NCI-H1092 (cell line): ENCODE measurements around the gene ARMC9.

Source experiments
- DNase-seq: peaks from one replicate; lab custom pipeline; 2025; lab: John Stamatoyannopoulos, UW

The ARMC9 gene

GRCh38 chr2:231383416-231384108 is 185.1 kb downstream of the ARMC9 start:
- DNase-seq, result no peak

- no peak for DNase-seq
Observed at GRCh38 chr2:231384109-231384435, 185.6 kb downstream of the ARMC9 start.

- no peak for DNase-seq
Observed at GRCh38 chr2:231384970-231385369, 186.5 kb downstream of the ARMC9 start.

GRCh38 chr2:231385429-231385828 is 187.0 kb downstream of the ARMC9 start:
- no peak for DNase-seq

GRCh38 chr2:231386446-231386845 is 188.0 kb downstream of the ARMC9 start:
- DNase-seq, result no peak

GRCh38 chr2:231387904-231388724 is 189.7 kb downstream of the ARMC9 start:
- DNase-seq, result no peak

- DNase-seq, result no peak
Observed at GRCh38 chr2:231388725-231389346, 190.4 kb downstream of the ARMC9 start.

GRCh38 chr2:231390667-231391066 is 192.2 kb downstream of the ARMC9 start:
- no peak for DNase-seq

GRCh38 chr2:231391981-231392380 is 193.6 kb downstream of the ARMC9 start:
- no peak for DNase-seq

GRCh38 chr2:231392431-231393148 is 194.2 kb downstream of the ARMC9 start:
- no peak for DNase-seq

- no peak for DNase-seq
Observed at GRCh38 chr2:231393149-231394131, 195.0 kb downstream of the ARMC9 start.

GRCh38 chr2:231394211-231395141 is 196.0 kb downstream of the ARMC9 start:
- DNase-seq, result no peak

GRCh38 chr2:231395188-231396057 is 197.0 kb downstream of the ARMC9 start, which contains the start of gene B3GNT7:
B3GNT7 (plus strand) TSS chr2:231395710; CDS start chr2:231395804, 94 bp downstream.
- DNase-seq, result no peak

- DNase-seq, result no peak
Observed at GRCh38 chr2:231396058-231396821, 197.8 kb downstream of the ARMC9 start.

GRCh38 chr2:231397011-231397927 is 198.8 kb downstream of the ARMC9 start:
- no peak for DNase-seq

GRCh38 chr2:231397928-231398294 is 199.5 kb downstream of the ARMC9 start:
- no peak for DNase-seq

GRCh38 chr2:231398585-231398984 is 200.2 kb downstream of the ARMC9 start:
- no peak for DNase-seq
